Cerebellar nuclear complex (tissue), 1 donor: Measurements from ENCODE around the gene GRAMD1B.
A peak's percentile ranks its signal among the peaks of the same experiment; 100 is the strongest.
"Not testable (repeated sequence)": the region's sequence is repeated elsewhere in the genome, so short reads cannot be mapped to it uniquely, and the experiment has no call there.

Source experiments
- DNase-seq, 2 experiments: peaks; one replicate each; lab custom pipeline; 2025; lab: John Stamatoyannopoulos, UW

The GRAMD1B gene

DNA sequence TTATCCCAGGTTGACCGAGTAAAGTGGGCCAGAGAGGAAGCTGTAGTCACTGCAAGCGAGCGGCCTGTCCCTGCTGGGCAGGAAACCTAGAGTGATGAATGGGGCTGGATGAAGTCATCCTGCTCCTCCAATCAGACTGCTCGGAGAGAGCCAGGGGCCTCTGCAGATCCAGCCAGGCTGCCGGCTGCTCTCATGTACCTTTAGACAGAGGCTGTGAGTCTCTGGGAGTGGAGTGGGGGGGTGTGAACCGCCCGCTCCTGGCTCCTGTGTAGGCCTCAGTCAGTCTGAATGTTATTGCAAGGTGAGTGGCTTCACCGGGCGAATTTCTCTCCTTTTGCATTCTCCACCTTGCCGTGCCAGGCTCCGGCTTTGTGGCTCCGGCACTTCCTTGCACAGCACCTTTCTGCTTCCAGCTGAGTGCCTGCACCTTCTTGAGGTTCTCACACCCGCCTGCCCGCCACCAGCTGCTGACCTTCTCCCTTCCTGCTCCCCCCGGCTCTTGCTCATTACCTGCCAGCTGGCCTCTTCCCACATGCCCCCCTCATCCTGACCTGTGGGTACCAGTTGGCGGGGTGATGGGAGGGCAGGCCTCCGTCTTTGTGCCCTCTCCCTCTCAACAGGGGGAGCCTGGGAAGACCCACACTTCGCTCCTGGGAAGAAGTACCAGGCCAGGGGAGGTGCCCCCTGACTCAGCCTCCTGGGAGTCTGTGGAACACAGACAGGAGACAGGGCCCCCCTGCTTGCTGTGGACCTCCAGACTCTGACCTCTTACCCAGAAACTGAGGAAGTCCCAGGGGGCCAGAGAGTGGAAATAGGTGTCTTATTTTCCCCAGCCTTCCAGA lies 79.9 kb downstream of the GRAMD1B start:
- DNase-seq, result peak; percentile 84

- DNase-seq, result no peak
Measured at GRCh38 chr11:123510579-123510905, 80.5 kb downstream of the GRAMD1B start.

GRCh38 chr11:123511037-123511870 lies 81.2 kb downstream of the GRAMD1B start:
- DNase-seq, result peak; percentile 87 to 98

DNA sequence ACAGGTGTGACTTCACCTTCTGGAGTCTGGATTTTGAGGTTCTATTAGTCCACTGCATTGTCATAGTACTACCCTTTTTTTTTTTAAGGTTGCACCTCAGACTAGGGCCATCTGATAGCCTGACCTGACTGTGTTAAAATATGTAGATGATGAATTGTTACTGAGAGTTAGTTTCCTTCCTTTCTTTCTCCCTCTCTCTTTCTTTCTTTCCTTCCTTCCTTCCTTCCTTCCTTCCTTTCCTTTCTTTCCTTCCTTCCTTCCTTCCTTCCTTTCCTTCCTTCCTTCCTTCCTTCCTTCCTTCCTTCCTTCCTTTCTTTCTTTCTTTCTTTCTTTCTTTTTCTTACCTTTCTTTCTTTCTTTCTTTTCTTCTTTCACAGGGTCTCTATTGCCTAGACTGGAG lies 83.2 kb downstream of the GRAMD1B start:
- DNase-seq, result not testable (repeated sequence)

GRCh38 chr11:123516238-123516637 lies 86.2 kb downstream of the GRAMD1B start:
- no peak for DNase-seq

GRCh38 chr11:123517559-123518364 lies 87.7 kb downstream of the GRAMD1B start:
- no peak for DNase-seq

DNA sequence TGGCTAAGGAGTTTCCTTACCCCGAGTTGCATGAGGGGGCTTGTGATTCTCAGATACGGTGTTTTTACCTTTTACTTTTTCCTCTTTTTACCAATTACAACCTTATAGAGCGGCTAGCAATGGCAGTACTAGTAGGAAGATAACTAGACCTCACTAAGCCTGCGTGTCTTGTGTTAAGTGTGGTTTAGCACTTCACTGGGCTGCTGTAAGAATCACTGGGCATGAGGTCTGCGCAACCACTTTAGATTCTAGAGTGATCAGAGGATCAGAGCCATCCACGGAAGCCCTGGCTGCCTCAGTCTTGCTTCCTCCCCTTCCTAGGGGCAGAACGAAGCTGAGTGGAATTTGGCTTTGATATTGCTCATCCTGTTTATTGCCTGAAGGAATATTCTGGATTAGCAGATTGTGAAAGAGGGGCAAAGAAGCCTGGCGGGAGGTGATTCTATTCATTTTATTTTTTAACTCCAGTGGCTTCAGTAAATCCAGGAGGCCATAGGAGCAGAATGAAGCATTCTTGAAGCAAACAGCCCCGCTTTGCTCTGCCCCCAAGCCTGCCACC lies 88.5 kb downstream of the GRAMD1B start:
- DNase-seq, result peak in 1 of 2 experiments; percentile 24

DNA sequence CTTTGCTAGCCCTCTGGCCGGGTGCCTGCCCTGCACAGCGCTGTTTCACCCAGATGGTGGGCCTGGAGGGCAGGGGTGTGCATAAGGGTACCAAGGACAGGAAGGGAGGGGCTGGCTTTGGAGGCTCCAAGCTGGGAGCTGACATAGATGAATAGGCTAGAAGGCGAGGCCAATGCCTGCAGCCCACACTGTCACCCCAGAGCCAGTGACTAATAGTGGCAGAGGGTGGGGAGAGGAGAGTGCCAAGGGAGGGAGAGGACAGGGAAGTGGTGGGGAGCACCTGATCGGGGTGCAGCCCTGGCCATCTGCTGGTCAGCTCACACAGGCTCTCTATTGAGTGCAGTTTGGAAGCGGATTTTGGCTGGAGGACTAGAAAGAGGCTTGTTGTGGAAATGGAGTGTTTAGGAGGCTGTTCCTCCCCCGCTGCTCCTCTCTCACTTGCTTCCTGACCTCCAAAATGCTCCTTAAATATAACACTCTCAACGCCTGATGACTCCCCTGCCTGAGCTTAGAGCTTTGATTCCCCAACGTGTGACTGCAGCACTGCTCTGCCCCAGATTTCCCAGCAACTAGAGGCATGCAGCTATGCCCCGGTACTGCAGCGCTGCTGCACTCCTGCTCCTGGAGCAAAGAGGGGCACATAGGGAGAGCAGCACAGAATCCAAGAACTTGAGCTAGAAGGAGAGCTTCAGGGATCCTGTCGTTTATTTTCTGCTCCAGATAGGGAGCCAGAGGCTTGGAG lies 89.2 kb downstream of the GRAMD1B start:
- DNase-seq, result peak; percentile 82 to 90

DNA sequence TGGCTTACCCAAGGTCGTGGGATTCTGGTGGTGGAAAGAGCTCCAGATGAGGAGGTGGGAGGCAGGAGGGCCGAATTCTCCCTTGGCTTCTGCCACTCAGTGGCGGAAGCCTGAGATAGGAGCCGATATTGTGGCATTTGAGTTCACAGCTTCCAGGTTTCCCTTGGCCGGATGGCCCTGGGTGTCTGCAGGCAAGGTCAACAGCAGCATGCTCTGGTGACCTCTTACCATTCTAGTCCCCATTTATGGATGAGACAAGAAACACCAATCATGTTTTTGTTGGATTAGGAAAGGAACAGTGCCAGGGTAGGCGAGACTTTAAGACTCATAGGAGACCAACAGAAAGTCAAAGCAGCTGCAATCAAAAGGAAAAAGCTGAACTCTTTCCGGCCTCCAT lies 89.7 kb downstream of the GRAMD1B start:
- DNase-seq, result no peak

DNA sequence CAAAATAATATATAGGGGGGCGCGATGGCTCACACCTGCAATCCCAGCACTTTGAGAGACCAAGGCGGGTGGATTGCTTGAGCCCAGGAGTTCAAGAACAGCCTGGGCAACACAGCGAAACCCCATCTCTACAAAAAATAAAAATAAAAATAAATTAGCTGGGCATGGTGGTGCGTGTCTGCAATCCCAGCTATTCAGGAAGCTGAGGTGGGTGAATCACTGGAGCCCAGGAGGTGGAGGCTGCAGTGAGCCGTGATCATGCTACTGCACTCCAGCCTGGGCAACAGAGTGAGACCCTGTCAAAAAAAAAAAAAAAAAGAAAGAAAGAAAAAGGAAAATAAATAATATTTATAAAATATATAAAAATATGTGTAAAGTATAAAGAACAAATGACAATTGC lies 90.4 kb downstream of the GRAMD1B start:
- DNase-seq, result not testable (repeated sequence)

- DNase-seq, result no peak
Measured at GRCh38 chr11:123521001-123521400, 90.9 kb downstream of the GRAMD1B start.

DNA sequence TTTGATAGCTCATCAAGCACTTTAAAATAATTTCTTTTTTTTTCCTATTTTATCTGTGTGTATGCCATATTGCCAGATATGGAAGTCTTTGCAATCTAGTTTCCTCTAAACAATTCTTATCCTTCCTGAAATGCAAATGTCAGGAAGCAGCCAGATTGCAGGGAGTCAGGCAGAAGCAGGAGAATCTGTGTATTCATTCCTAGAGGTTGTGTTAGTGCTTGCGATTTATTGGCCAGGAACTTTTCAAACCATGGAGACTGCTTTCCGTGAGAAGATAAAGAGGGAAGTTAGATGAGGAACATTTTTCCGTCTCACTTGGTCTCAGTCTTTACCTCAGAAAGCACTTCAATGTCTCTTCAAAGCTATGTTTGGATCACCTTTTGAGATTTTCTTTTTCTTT lies 91.9 kb downstream of the GRAMD1B start:
- no peak for DNase-seq

DNA sequence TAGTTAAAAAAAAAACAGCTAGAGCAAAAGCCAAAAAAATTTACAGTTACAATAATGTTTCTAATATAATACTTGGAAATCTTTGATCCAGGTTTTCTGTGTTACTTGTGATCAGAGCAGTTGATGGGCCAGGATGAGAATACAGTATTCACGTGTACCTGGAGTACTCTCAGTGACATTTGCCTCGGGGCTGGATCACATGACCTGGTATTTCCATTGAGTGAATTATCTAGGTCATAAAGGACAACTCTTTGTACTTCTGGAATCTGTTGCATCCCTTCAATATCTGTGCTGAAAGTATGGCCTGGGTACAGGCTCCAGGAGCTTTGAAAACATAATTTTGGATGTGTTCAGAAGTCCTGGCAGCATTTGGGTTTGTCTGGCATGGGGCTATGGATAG lies 93.5 kb downstream of the GRAMD1B start:
- no peak for DNase-seq

- DNase-seq, result no peak
Measured at GRCh38 chr11:123525097-123525496, 95.0 kb downstream of the GRAMD1B start.

DNA sequence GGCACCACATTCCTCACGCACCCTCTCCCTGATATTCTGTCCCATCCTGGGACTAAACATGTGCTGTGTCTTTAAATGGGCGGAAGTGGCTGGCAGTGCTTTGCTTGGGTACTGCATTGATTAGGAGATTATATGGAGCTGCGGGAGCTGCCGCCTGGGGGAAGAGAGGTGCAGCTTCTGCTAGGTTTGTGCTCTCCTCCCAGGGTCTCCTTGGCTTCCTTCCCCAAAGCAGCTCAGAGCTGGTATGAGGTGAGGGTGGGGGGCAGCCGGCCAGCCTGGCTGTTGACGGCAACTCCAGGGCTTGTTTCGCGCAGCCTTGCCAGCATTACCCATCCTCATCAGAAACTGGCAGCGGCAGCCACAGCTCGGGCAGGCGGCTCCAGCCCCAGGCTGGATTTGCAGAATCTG lies 95.4 kb downstream of the GRAMD1B start:
- peak in 1 of 2 experiments; percentile 28 for DNase-seq

DNA sequence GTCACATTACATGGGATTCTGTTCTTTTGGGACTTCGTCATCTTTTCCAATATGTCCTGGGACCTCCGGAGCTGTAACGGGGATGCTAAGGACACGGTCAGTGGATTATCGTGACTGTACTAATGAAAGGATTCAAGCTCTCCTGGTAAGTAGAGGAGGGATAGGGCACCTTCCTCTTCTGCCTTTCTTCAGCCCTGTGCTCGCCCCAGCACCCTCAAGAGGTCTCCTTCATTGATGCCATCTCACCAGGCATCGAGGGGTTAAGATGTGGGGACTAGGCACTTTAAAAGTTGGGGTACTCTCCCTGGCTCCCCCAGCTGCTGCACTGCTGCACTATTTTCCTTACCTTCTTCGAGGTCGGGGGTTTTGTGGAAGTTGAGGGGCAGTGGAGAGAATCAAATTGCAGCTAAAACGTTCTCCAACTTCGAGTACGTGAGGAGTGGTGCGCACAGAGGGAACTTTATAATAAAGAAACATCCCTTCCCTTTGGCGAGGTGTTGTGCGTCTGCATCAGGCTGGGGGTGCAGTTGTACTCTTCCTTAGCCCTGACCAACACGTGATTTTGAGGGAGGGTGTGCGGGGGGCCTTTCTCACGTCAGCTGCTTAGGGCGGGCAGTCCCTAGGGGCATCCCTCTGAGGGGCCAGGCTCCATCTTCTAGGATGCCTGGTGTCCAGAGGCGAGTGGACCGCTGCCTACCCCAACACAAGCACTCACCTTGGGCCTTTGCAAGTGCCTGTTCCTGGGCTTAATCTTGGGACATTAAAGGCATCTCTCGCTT lies 96.1 kb downstream of the GRAMD1B start:
- no peak for DNase-seq

GRCh38 chr11:123526918-123527317 lies 96.8 kb downstream of the GRAMD1B start:
- no peak for DNase-seq

DNA sequence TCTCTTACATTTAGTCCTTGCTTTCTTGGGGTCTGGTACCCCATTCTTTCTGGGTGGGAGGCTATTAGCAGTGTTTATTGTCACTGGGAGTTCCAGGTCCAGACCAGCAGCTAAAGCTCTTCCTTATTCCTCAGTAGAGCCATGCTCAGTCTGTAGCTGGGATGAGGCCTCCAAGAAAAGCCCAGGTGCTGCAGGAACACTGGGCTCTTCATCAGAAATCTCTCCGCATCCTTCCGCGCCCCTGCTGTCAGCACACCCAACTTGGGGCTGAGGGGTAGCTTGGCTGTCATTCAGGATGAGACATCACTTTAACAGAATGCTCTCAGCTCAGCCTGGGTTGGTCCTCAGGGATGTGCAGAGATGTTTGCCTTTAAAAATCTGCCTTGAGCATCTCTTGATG lies 97.5 kb downstream of the GRAMD1B start:
- DNase-seq, result no peak

- no peak for DNase-seq
Measured at GRCh38 chr11:123527947-123528346, 97.9 kb downstream of the GRAMD1B start.

DNA sequence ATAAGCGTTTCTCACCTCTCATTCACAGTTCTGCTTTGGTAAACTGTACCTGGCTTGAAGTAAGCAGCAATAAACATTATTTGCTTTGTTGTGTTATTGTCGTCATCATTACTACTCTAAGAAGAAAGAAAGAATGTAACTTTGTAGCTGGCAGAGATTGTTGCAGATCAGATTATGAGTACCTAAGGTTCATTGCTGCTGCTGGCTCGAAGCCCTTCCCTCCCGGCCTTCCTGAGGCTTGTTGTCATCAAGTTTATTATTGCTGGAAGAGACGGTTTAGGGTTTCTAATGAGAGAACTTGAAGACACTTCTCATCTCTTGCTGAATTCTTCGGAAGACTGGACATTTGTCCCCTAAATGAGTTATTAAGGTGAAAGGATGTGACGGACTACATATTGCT lies 101.3 kb downstream of the GRAMD1B start:
- DNase-seq, result no peak

DNA sequence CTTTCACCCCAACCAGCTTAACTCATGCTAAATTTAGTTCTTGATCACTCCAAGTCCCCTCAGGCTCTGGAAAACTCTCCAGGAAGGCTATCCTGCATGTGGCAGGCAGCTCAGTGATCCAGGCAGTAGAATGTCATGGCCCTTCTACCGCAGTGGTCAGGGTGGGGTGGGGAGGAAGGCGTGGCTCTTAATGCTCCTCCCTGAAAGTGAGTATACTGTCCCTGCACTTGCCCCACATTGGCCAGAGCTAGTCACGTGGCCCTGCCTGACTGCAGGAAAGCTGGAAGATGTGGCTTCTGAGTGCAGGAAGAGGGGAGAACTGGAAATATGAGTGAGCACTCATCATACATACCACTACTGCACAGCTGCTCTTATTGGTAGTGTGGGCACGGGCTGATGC lies 102.1 kb downstream of the GRAMD1B start:
- no peak for DNase-seq
